Mesenchymal stem cell (in vitro differentiated cells and primary cell): ENCODE data around the gene KIF21A.

Experiments used
- DNase-seq: peaks from one replicate; pipeline ENCODE4 v3.0.0-alpha.2; 2013
- H2AFZ ChIP-seq: one replicate; pipeline ENCODE4 v1.6.1; 2013; ENCODE audit warnings: low read depth, mild to moderate bottlenecking, control low read depth, inconsistent platforms, low read length, moderate library complexity
- H2AK5ac ChIP-seq: 2 replicates; pipeline ENCODE4 v1.6.1; 2013; ENCODE audit warnings: low read length, moderate library complexity, mild to moderate bottlenecking, inconsistent platforms; ENCODE audit not compliant: severe bottlenecking
- H2BK120ac ChIP-seq: one replicate; pipeline ENCODE4 v1.6.1; 2013; ENCODE audit warnings: low read depth, mild to moderate bottlenecking, inconsistent platforms, low read length, moderate library complexity
- H2BK12ac ChIP-seq, 2 experiments: one replicate each; pipeline ENCODE4 v1.6.1; 2013; ENCODE audit warnings: inconsistent platforms in 2 of 2, low read length in 2 of 2, mild to moderate bottlenecking in 2 of 2, moderate library complexity in 2 of 2, control low read depth in 1 of 2
- H2BK15ac ChIP-seq: one replicate; pipeline ENCODE4 v1.6.1; 2013; ENCODE audit warnings: mild to moderate bottlenecking, low read depth, inconsistent platforms; ENCODE audit not compliant: poor library complexity, severe bottlenecking
- H2BK5ac ChIP-seq: 2 replicates; pipeline ENCODE4 v1.6.1; 2013; ENCODE audit warnings: low read depth, mild to moderate bottlenecking, low read length, control low read depth, inconsistent platforms; ENCODE audit not compliant: poor library complexity, severe bottlenecking
- H3K14ac ChIP-seq, 2 experiments: one replicate each; pipeline ENCODE4 v1.6.1; 2013; ENCODE audit warnings: inconsistent platforms in 2 of 2, low read length in 2 of 2, control low read depth in 1 of 2, mild to moderate bottlenecking in 1 of 2, moderate library complexity in 1 of 2
- H3K18ac ChIP-seq, 2 experiments: one replicate each; pipeline ENCODE4 v1.6.1; 2013; ENCODE audit warnings: inconsistent platforms in 2 of 2, low read length in 2 of 2, control low read depth in 1 of 2, low read depth in 1 of 2, mild to moderate bottlenecking in 1 of 2
- H3K23ac ChIP-seq, 2 experiments: one replicate each; pipeline ENCODE4 v1.6.1; 2013; ENCODE audit warnings: inconsistent platforms in 2 of 2, low read length in 2 of 2, mild to moderate bottlenecking in 2 of 2, moderate library complexity in 2 of 2, control low read depth in 1 of 2
- H3K27ac ChIP-seq: 2 replicates; pipeline ENCODE4 v1.5.1; 2013; ENCODE audit warnings: mild to moderate bottlenecking, moderate library complexity, low read length, control low read depth, inconsistent platforms; ENCODE audit not compliant: poor library complexity, severe bottlenecking
- H3K27me3 ChIP-seq, 2 experiments: 2 replicates each; pipeline versions ENCODE4 v1.6.1 to v1.7.0; 2013; ENCODE audit warnings: low read length in 2 of 2, mild to moderate bottlenecking in 2 of 2, moderate library complexity in 2 of 2, control low read depth in 1 of 2, inconsistent platforms in 1 of 2; ENCODE audit not compliant: control insufficient read depth in 1 of 2, insufficient read depth in 1 of 2
- H3K36me3 ChIP-seq, 2 experiments: 2 replicates each; pipeline versions ENCODE4 v1.6.1 to v1.7.0; 2013; ENCODE audit warnings: low read length in 2 of 2, control low read depth in 1 of 2, inconsistent platforms in 1 of 2, low read depth in 1 of 2, mild to moderate bottlenecking in 1 of 2; ENCODE audit not compliant: insufficient read depth in 2 of 2, control insufficient read depth in 1 of 2
- H3K4ac ChIP-seq, 2 experiments: one replicate each; pipeline ENCODE4 v1.6.1; 2013; ENCODE audit warnings: inconsistent platforms in 2 of 2, low read length in 2 of 2, mild to moderate bottlenecking in 2 of 2, moderate library complexity in 2 of 2, control low read depth in 1 of 2, low read depth in 1 of 2
- H3K4me1 ChIP-seq: 2 replicates; pipeline ENCODE4 v1.6.1; 2013; ENCODE audit warnings: low read depth, low read length, control low read depth; ENCODE audit not compliant: control insufficient read depth, insufficient read depth
- H3K4me2 ChIP-seq: 2 replicates; pipeline ENCODE4 v1.6.1; 2013; ENCODE audit warnings: low read length, mild to moderate bottlenecking, inconsistent platforms; ENCODE audit not compliant: poor library complexity, severe bottlenecking
- H3K4me3 ChIP-seq, 2 experiments: 2 replicates each; pipeline versions ENCODE4 v1.5.1 to v1.7.0; 2013; ENCODE audit warnings: low read length in 2 of 2, mild to moderate bottlenecking in 2 of 2, control low read depth in 1 of 2, low read depth in 1 of 2; ENCODE audit not compliant: insufficient read depth in 1 of 2
- H3K79me1 ChIP-seq: replicated peaks from 2 replicates; pipeline ENCODE4 v1.6.1; 2013; ENCODE audit warnings: mild to moderate bottlenecking, control low read depth, low read length, inconsistent platforms; ENCODE audit not compliant: poor library complexity, severe bottlenecking
- H3K9ac ChIP-seq: 2 replicates; pipeline ENCODE4 v1.7.0; 2013; ENCODE audit warnings: mild to moderate bottlenecking, low read length, moderate library complexity
- H3K9me3 ChIP-seq: 2 replicates; pipeline ENCODE4 v1.7.0; 2013; ENCODE audit warnings: mild to moderate bottlenecking, low read length; ENCODE audit not compliant: control insufficient read depth
- H4K8ac ChIP-seq: one replicate; pipeline ENCODE4 v1.6.1; 2013; ENCODE audit warnings: inconsistent platforms, mild to moderate bottlenecking, low read length, moderate library complexity
- H4K91ac ChIP-seq: one replicate; pipeline ENCODE4 v1.6.1; 2013; ENCODE audit warnings: mild to moderate bottlenecking, low read length, inconsistent platforms
- WGBS: methylation state at CpG from one replicate; pipeline ENCODE4 v1.1.7; 2013; ENCODE audit warnings: mixed read lengths; 5-methylcytosine and 5-hydroxymethylcytosine counted together

The KIF21A gene

DNA sequence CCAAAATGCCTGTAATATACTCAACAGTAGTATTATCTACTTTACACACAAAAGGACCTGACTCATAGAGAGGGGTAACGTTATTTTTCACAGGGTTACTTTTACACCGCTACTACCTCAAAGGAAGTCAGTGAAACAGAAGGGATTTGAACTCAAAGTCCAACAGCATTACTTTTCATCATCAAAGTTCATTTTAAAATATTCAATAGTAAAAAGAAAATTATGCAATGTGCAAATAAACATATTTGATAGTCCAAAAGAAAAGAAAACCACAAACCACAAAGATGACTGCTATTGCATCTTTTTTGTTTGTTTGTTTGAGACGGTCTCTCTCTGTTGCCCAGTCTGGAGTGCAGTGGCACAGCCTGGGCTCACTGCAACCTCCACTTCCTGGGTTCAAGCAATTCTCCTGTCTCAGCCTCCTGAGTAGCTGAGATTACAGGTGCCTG, 15.5 kb downstream of the KIF21A start:
- no peak overlapping the region for H3K23ac ChIP-seq
- no peaks in the 10 kb centered on the region for H3K27me3 ChIP-seq
- 83% methylated on average over 3 of the region's 3 CpGs for WGBS
- H3K4me3 ChIP-seq = no peak overlapping the region
- no peak overlapping the region for H4K8ac ChIP-seq
- no peak overlapping the region for H3K14ac ChIP-seq
- no peak for DNase-seq
- H2BK120ac ChIP-seq = no peak overlapping the region
- no peak overlapping the region for H3K4ac ChIP-seq
- H2BK15ac ChIP-seq = no peak overlapping the region
- H2BK12ac ChIP-seq = no peak overlapping the region
- H2AFZ ChIP-seq = no peak overlapping the region
- no peaks in the 10 kb centered on the region for H3K4me1 ChIP-seq
- no peaks in the 10 kb centered on the region for H3K9me3 ChIP-seq
- H3K27ac ChIP-seq = no peak overlapping the region
- no peak overlapping the region for H2BK5ac ChIP-seq
- no peaks in the 10 kb centered on the region for H3K36me3 ChIP-seq
- peaks cover 13% of the 10 kb centered on the region for H3K79me1 ChIP-seq
- no peak overlapping the region for H3K4me2 ChIP-seq
- no peak overlapping the region for H3K18ac ChIP-seq
- no peak overlapping the region for H2AK5ac ChIP-seq
- no peak overlapping the region for H3K9ac ChIP-seq
- no peak overlapping the region for H4K91ac ChIP-seq

- Histone ChIP-seq H3K23ac (no peak overlapping the region), H3K14ac (no peak overlapping the region), H4K91ac (no peak overlapping the region), H3K18ac (no peak overlapping the region), H3K4me2 (no peak overlapping the region), H3K27me3 (no peaks in the 10 kb centered on the region), H4K8ac (no peak overlapping the region), H3K9me3 (no peaks in the 10 kb centered on the region), H3K4me3 (no peak overlapping the region), H3K9ac (no peak overlapping the region), H3K79me1 (peaks cover 13% of the 10 kb centered on the region), H2AK5ac (no peak overlapping the region), H3K4ac (no peak overlapping the region), H2BK12ac (no peak overlapping the region), H3K27ac (peak overlapping the region; percentile 10), H2AFZ (no peak overlapping the region), H2BK120ac (no peak overlapping the region), H3K36me3 (no peaks in the 10 kb centered on the region), H2BK15ac (no peak overlapping the region), H3K4me1 (no peaks in the 10 kb centered on the region), H2BK5ac (no peak overlapping the region)
- peak; percentile 25 for DNase-seq
- WGBS = 60% methylated on average over 1 of the region's 3 CpGs
These were observed 16.2 kb downstream of the KIF21A start for GRCh38 chr12:39426636-39427240.

DNA sequence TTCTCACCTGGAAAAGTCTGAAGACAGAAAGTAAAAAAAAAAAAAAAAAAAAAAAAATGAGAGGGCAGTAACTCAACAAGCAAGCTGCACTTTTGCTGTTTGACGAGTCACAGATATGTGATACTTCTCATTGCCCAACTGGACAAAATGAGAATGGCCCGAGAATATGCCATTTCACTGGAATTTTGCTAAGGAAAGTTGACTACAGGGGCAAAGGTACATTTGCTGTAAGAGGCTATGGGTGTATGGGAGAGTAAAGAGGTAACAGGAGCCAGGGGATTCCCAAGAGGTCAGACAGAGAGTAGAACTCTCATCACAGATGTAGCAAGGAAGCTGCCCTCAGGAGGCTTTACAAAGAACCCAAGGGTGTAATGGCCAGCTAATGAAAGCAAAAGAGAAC, 22.9 kb downstream of the KIF21A start:
- Histone ChIP-seq H3K18ac (no peak overlapping the region), H2AFZ (no peak overlapping the region), H2BK12ac (no peak overlapping the region), H4K8ac (no peak overlapping the region), H2BK15ac (no peak overlapping the region), H3K36me3 (no peaks in the 10 kb centered on the region), H3K9ac (no peak overlapping the region), H2BK120ac (no peak overlapping the region), H3K9me3 (no peaks in the 10 kb centered on the region), H3K79me1 (peaks cover 10% of the 10 kb centered on the region), H3K14ac (no peak overlapping the region), H3K4me3 (no peak overlapping the region), H2AK5ac (no peak overlapping the region), H3K4ac (no peak overlapping the region), H2BK5ac (no peak overlapping the region), H3K27me3 (no peaks in the 10 kb centered on the region), H3K27ac (no peak overlapping the region), H3K23ac (no peak overlapping the region), H3K4me1 (peaks cover 2% of the 10 kb centered on the region), H3K4me2 (no peak overlapping the region), H4K91ac (no peak overlapping the region)
- no peak for DNase-seq
- WGBS = 95% methylated on average over 2 of the region's 2 CpGs

- Histone ChIP-seq H4K8ac (no peak overlapping the region), H3K36me3 (no peaks in the 10 kb centered on the region), H2AFZ (no peak overlapping the region), H3K4me3 (no peak overlapping the region), H2AK5ac (no peak overlapping the region), H2BK5ac (no peak overlapping the region), H3K9ac (no peak overlapping the region), H2BK15ac (no peak overlapping the region), H3K4me2 (no peak overlapping the region), H3K27me3 (no peaks in the 10 kb centered on the region), H2BK120ac (no peak overlapping the region), H3K9me3 (no peaks in the 10 kb centered on the region), H3K4me1 (peaks cover 2% of the 10 kb centered on the region), H3K4ac (no peak overlapping the region), H3K79me1 (peaks cover 8% of the 10 kb centered on the region), H3K23ac (no peak overlapping the region), H3K27ac (no peak overlapping the region), H4K91ac (no peak overlapping the region), H2BK12ac (no peak overlapping the region), H3K14ac (no peak overlapping the region), H3K18ac (no peak overlapping the region)
- WGBS = no CpG with 5 or more reads among the region's 2 CpGs
- DNase-seq = no peak
These were observed 23.4 kb downstream of the KIF21A start for GRCh38 chr12:39419471-39419870.
